NCI-H345 treated with DMSO at 0.1 percent for 48 hours (cell line): ENCODE data around the gene SKOR1.

Experiments used
- DNase-seq: peaks from one replicate; lab custom pipeline; 2025; ENCODE audit not compliant: unreplicated experiment; lab: John Stamatoyannopoulos, UW

SKOR1 gene

GRCh38 chr15:67796196-67797127 lies 28.8 kb upstream of the SKOR1 start:
- DNase-seq, result no peak

DNA sequence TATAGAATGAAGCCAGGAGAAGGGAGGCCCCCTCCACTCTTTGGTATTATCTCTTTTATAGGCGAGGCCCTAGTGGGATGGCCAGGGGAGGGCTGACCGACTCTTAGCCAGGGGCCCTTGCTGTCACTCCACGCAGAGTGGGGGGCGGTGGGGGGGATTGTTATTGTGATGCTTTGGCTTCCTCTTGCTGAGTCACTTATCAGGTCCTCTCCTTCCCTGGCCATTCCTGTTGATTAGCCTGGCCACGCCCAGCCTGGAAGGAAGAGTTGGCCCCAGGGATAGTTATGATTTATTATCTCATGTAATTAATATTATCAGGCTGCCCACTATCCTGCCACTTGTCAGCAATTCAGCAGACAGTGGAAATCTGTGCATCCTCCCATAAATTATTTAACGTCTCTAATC lies 25.5 kb upstream of the SKOR1 start:
- no peak for DNase-seq

DNA sequence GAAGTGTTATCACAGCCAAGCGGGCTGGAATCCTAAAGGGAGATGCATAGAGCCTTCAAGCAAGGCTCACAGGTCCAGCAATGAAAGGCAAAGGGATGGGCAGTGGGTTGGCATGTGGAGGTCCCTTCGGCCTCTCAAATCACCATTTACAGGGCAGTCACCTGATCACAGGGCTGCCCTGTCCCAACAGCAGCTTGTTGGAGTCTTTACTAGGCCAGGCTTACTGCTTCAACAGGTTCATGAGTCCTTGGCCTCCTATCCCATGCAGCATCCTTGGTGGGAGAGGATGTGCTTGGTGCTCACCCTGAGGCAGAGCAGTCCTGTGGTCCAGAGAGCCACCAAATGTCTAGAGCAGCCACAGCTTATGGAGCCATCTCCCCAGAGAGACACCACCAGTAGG lies 24.2 kb upstream of the SKOR1 start:
- no peak for DNase-seq

- DNase-seq, result no peak
These were observed 23.1 kb upstream of the SKOR1 start for GRCh38 chr15:67801926-67802914.

DNA sequence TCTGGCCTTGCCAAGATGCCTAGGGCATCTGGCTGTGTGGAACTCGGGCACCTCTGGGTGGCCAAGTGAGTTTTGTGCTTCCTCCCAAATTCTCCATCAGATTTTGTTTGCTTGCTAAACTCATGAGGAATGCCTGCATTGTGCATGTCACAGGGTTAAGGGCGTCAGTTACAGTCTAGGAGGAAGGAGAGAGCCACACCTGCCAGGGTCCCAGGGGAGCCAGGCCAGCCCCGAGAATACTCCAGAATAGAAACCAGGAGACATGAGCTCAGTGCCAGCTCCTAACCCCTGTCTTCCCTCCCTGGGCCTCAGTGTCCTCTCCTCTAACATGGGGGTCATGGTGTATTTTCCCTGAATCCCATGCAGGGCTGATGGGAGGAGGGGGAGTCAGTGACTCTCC lies 22.0 kb upstream of the SKOR1 start:
- DNase-seq, result no peak

DNA sequence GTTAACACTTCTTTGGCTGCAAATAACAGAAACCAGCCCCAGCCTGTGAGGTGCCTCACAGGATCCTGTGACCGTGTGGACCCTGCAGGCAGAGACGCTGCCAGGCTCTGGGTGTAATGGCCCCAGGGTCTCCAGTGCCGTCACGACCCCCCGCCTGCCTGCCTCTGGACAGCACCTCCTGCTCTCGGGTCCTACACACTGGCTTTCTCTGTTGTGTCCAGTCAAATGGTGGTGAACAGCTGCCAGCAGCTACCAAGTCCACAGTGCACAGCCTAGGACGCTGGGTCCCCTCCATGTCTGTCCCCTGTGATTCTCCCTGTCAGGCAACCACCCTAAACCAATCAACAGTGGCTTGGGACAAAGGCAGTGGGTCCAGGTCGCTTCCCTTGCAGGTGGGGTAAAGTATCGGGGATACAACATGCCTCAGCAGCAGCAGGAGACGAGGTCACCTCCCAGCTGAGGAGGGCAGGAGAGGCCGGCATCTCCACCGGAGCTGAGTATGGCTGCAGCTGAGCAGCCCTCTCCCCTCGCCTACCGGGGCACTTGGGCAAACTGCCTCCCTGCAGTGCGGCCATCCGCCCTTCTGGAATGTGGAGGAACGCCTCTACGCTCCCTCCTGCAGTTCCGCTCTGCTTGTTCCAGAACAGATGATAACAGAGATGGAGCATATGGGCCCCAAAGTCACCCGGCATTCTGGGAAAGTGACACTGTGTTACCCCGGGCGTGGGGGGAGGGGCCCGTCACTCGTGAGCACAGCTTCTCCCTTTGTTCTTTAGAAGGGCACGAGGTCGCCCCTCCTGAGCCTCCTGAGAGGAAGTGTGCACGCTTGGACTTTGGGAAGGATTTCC lies 21.1 kb upstream of the SKOR1 start:
- DNase-seq, result no peak

- no peak for DNase-seq
These were observed 20.2 kb upstream of the SKOR1 start for GRCh38 chr15:67805008-67805665.

DNA sequence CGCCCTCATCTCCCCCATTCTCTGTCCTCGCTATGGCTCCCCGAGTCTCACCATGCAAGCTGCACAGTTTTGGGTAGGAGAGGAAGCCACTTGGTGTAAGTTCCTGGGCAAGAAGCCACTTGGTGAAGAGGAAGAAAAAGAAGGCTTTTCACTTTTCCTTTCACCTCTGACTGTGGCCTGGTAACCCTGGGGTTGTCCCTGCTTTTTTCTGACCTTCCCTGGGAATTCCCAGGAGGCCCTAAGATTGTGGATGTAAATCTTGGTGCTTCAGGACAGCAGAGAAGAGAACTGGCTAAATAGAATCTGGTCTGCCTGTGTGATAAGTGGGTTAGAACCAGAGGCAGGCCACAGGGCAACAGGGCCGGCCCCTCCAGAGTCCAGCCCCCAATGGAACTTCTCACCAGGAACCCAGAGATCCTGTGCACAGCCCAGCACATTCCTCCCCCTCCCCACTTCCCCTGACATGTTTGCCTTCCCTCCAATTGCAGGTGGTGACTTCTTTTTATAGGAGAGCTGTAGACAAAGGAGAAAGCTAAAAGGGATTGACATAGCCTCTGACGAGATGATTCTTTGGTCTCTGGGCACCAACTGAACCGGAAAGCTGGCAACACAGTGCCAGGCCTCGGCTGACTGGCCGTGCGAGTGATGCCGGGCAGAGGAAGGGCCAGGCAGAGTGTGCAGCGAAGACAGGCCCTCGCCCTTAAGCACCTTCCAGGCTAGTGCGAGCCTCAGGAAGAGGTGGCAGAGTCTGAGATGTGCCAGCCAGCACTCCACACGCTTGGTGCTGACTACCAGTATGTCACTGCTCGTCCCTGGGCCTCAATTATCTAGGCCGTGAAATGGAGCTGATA lies 19.4 kb upstream of the SKOR1 start:
- no peak for DNase-seq

GRCh38 chr15:67806536-67806935 lies 18.8 kb upstream of the SKOR1 start:
- no peak for DNase-seq

- DNase-seq, result no peak
These were observed 18.2 kb upstream of the SKOR1 start for GRCh38 chr15:67807141-67807540.

- DNase-seq, result no peak
These were observed 17.5 kb upstream of the SKOR1 start for GRCh38 chr15:67807836-67808235.

DNA sequence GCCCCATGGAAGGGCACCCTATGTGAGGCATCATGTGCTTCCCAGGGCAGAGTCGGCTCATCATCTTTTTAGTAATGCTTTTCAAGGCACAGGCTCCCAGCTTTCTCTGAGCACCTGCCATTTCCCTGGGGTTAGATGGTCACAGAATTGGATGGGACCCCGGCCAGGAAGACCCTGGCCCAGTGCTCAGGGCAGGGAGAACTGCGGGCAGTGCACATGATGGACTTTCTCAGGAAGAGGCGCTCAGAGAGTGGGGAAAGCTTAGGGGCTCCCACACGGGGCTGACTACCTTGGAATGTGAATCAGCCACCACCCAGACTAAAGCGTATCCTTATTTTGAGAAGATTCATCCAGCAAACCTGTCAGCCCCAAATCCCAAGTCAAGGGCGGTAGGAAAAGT lies 16.5 kb upstream of the SKOR1 start:
- DNase-seq, result no peak

- no peak for DNase-seq
These were observed 15.9 kb upstream of the SKOR1 start for GRCh38 chr15:67809441-67809840.

DNA sequence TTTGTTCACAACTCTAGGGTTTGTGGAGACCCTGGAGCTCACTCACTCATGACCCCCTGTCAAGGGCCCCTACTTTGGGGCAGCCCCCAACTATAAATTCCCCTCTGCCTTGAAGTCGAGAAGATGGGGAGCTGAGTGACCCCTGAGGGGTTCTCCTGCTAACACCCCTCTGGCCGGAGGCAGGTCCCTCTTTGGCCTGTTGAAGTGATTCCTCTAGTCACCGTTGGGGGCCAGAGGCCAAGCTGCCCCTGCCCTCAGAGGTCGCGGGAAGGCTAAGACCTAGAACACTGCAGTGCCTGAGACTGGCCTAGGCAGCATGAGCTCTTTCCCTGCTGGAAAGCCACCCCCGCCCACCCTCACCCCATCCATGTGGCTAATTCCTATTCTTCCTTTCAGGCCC lies 15.4 kb upstream of the SKOR1 start:
- DNase-seq, result no peak

- DNase-seq, result no peak
These were observed 13.1 kb upstream of the SKOR1 start for GRCh38 chr15:67812241-67812644.

- DNase-seq, result no peak
These were observed 12.1 kb upstream of the SKOR1 start for GRCh38 chr15:67813104-67813634.

GRCh38 chr15:67815036-67815592 lies 10.2 kb upstream of the SKOR1 start:
- no peak for DNase-seq

- DNase-seq, result no peak
These were observed 8.6 kb upstream of the SKOR1 start for GRCh38 chr15:67816668-67817067.

DNA sequence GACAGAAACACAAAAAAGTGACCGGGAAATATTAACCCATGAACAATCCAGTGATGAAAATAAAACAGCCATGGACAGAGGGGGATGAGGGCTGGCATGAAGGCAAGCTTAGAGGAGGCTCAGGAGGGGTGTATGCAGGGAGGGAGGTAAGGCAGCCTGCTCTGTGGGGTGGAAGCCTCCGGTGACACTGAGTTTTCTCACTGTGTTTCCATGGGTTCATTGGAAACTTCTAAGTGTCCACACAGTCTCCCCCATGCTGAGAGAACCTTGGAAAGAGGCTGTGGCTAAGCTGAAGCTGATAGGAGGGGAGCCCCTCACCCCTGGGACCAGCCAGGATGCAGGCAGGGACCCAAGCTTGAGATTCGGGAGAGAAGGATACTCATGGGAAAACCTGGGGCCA lies 6.8 kb upstream of the SKOR1 start:
- DNase-seq, result no peak
